HFF-Myc (cell line): ENCODE results near the gene HSD11B2.
A peak's percentile ranks its signal among the peaks of the same experiment; 100 is the strongest.

ENCODE experiments used
- DNase-seq: peaks from one replicate; pipeline ENCODE4 v3.0.0-alpha.2; 2011; ENCODE audit warnings: low read depth; ENCODE audit errors: extremely low read depth
- H3K4me3 ChIP-seq: replicated peaks from 2 replicates; pipeline ENCODE4 v1.5.1; 2011; ENCODE audit warnings: low read depth, mild to moderate bottlenecking, control low read depth, low read length
- CTCF ChIP-seq: IDR thresholded peaks from 2 replicates; pipeline ENCODE4 v1.5.1; 2012; ENCODE audit warnings: mild to moderate bottlenecking, low read depth, low read length, control low read depth; ENCODE audit errors: missing control alignments

The HSD11B2 gene

GRCh38 chr16:67424261-67424615, 6.7 kb upstream of the HSD11B2 start:
- no peak for TF ChIP-seq CTCF
- H3K4me3 ChIP-seq: no peak overlapping the region

GRCh38 chr16:67425061-67425460, 5.9 kb upstream of the HSD11B2 start:
- DNase-seq: no peak
- no peak for TF ChIP-seq CTCF
- H3K4me3 ChIP-seq: no peak overlapping the region

More at GRCh38 chr16:67424261-67424615, 6.7 kb upstream of the HSD11B2 start:
- no peak for DNase-seq

- no peak for TF ChIP-seq CTCF
- DNase-seq: no peak
- H3K4me3 ChIP-seq: no peak overlapping the region
Observed at GRCh38 chr16:67425580-67425979, 5.3 kb upstream of the HSD11B2 start.

- no peak for DNase-seq
- H3K4me3 ChIP-seq: no peak overlapping the region
- TF ChIP-seq CTCF: no peak
Observed at GRCh38 chr16:67426022-67426421, 4.9 kb upstream of the HSD11B2 start.

GRCh38 chr16:67426950-67427349, 4.0 kb upstream of the HSD11B2 start:
- no peak for TF ChIP-seq CTCF
- no peak overlapping the region for H3K4me3 ChIP-seq
- DNase-seq: no peak

GRCh38 chr16:67428146-67428731, 2.7 kb upstream of the HSD11B2 start:
- peak; percentile 95 for TF ChIP-seq CTCF
- H3K4me3 ChIP-seq: no peak overlapping the region
- DNase-seq: no peak
